Left ventricle myocardium superior (tissue), 1 donor: ENCODE data around the gene RASL12. TPM values are rescaled to one million over a fixed set of nuclear protein-coding genes. Genes with fewer than 3 reads are reported as not detected.
"Not testable (repeated sequence)": the region's sequence is repeated elsewhere in the genome, so short reads cannot be mapped to it uniquely, and the experiment has no call there.

Experiments
- ATAC-seq: fragments of 200-7000 bp; cut with Tn5 transposase; one replicate; pipeline ENCODE4 v1.9.1; 2020; ENCODE audit warnings: mild to moderate bottlenecking, moderate library complexity
- DNase-seq: peaks from one replicate; pipeline ENCODE4 v3.0.0-alpha.2; 2020
- intact Hi-C: fragments of 100-400 bp; cut with micrococcal nuclease; formaldehyde crosslinking; loops from one replicate; pipeline ENCODE4 v1.11.0; 2022
- total RNA-seq: library from RNA; stranded (reverse); fragmentation: NEBNext Ultra II Directional; extraction: Animal tissue kit (Norgen Biotek cat#: 25700); gene quantifications from one replicate; pipeline ENCODE4 v1.2.1, GENCODE V29; 2021
- donor health status: DM: no; HTN: yes; CAD: no; lungs with severe emphysema.

RASL12 gene
- total RNA-seq, 1 donor from 2014 or later, result 18.9 TPM

DNA sequence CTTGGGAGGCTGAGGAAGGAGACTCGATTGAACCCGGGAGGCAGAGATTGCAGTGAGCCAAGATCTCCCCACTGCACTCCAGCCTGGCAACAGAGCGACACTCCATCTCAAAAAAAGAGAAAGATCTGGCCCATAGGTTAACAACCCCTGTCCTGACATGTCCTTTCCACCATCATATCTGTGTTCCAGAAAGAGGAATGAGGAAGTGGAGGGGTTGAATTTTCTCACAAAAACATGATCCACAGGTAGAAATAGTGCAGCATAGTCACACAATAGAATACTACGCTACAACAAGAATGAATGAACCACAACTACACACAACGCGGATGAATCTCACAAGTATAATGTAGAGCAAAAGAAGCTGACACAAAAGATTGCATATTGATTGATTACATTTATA lies 27.3 kb downstream of the RASL12 start:
- ATAC-seq (no peak), DNase-seq (no peak)
- intact Hi-C loops, result no loop called here

DNA sequence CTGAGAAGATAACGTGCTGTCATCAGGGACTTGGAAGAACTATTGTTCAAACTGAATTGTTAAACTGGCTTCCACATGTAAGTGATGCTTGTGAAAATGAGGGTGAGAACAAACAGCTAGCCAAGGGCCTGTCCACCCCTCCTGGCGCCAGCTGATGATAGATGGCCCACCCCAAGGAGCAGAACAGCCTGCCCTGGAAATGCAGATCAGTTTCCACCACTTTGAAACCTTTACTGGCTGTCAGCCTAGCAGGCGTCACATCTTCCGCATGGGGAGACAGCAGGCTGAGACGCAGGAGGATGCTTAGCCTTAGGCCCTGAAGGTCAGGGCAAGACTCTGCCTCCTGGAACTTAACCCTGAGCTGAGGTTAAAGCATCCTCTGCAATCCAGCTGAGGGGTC lies 29.0 kb downstream of the RASL12 start:
- intact Hi-C loops, result no loop called here
- ATAC-seq (no peak), DNase-seq (no peak)

DNA sequence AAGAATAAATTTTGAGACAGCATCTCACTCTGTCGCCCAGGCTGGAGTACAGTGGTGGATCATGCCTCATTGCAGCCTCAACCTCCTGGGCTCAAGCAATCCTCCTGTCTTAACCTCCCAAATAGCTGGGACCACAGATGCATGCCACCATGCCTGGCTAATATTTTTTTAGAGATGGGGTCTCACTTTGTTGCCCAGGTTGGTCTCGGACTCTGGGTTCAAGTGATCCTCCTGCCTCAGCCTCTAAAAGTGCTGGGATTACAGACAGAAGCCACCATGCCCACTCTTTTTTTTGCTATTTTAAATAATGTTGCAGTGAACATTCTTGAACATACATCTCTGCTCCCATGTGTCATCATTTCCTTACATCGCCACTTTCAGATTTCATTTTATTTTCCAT lies 29.4 kb downstream of the RASL12 start:
- DNase-seq, result no peak
- ATAC-seq, result no peak
- intact Hi-C loops, result no loop called here

DNA sequence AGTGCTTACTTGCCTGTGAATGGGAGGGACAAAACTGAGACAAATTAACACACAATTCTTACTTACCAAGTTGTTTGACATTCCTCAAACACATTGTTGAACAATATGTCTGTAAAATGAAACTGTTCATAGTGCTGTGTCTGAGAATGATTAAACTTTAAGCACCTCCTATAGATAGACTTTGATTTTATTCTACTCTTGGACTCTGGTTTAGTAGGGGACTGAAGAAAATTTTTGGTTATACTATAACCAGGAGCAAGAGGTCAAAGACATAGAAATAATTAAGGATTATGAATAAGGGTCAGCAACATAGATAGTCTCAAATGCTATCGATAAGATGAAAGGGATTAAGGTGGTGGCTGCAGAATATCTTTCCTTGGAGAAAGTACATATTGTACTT lies 30.5 kb downstream of the RASL12 start:
- intact Hi-C loops, result no loop called here
- DNase-seq (no peak), ATAC-seq (no peak)

DNA sequence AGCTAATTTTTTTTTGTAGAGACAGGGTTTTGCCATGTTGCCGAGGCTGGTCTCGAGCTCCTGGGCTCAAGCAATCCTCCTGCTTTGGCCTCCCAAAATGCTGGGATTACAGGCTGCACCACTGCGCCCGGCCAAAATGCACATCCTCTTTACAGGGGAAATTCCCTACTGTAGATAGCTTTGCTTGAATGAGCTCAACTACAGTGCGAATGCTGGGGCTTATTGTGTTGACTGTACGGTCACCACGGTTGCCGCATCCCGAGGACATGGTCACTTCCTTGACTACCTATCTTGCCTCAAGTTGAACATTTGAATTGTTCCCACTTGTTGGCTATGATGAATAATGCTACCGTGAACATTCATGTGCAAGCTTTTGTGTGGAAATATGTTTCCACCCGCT lies 33.1 kb downstream of the RASL12 start:
- DNase-seq, result no peak
- no peak for ATAC-seq
- intact Hi-C loops, result no loop called here

DNA sequence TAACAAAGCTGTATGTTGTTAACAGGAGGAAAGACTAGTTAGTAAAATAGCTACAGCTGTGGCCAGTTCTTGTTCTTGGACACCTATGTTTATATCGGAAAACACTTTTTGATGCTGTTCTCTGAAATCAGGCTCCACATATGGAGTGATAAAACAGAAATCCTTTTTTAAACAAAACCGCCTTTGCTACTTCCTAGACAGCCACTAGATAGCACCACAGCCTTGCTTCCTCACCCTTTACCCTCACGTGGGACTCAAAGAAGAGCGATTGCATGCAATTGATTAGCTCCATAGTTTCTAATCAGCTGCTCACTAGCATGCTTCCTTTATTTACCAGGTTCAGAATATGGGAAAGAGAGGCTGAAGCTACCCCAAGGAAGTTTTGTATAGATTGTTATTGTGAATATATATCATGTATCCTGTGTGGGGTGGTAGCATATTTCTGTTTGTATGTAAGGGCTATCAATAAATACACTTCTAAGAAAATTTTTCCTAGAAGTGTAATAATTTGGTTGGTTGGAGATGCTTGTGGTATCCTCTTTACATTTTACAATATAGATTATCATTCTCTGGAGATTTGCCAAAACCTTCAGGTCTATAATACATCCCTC lies 34.0 kb downstream of the RASL12 start:
- DNase-seq (no peak), ATAC-seq (no peak)
- intact Hi-C loops, result no loop called here

DNA sequence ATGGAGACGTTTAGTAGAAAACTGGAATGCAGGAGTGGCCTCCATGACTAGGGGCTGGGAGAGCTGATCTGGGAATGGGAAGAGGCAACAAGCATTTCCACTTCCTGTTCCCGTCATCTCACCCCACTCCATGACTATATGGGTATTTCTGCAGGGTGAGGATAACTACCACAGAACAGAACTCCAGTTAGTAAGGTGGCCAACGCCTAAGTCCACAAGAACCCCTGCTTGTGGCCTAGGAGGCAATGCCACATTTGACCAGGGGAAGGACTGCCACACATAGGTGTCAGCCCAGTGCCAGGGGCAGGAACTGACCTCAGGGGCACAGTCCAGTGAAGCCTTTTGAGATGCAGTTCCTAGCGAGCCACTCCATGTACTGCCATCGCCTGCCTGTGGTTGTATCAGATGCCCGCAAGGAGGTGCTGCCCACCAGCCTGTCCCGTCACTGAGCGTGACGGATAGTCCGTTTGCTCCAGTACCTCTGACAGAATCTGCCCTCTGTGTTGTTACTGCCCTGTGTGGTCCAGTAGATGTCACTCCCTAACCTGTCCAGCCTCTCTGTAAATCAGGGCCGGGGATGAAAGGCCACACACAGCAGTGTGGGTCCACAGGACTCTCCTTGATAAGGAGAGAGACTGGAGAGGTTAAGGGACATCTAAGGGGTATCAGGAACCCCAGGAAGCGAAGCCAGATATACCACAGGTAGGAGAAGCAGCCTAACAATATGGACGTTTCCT lies 34.8 kb downstream of the RASL12 start:
- ATAC-seq (peak; percentile 69), DNase-seq (peak; percentile 70)
- intact Hi-C loops, result no loop called here

DNA sequence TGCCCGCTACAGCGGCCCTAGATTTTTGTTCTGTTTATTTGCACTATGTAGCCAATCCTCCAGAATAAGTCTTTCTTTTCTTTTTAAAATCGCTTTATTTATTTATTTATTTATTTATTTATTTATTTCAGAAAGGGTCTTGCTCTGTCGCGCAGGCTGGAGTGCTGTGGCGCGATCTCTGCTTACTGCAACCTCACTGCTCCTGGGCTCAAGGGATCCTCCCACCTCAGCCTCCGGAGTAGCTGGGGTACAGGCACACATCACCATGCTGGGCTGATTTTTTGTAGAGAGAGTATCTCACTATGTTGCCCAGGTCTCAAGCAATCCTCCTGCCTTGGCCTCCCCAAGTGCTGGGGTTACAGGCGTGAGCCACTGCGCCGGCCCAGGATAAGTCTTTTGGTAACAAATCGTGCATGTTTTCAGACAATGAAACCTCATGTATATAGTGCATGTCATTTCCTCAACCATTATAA lies 38.0 kb downstream of the RASL12 start:
- ATAC-seq, result no peak
- intact Hi-C loops, result no loop called here
- no peak for DNase-seq

DNA sequence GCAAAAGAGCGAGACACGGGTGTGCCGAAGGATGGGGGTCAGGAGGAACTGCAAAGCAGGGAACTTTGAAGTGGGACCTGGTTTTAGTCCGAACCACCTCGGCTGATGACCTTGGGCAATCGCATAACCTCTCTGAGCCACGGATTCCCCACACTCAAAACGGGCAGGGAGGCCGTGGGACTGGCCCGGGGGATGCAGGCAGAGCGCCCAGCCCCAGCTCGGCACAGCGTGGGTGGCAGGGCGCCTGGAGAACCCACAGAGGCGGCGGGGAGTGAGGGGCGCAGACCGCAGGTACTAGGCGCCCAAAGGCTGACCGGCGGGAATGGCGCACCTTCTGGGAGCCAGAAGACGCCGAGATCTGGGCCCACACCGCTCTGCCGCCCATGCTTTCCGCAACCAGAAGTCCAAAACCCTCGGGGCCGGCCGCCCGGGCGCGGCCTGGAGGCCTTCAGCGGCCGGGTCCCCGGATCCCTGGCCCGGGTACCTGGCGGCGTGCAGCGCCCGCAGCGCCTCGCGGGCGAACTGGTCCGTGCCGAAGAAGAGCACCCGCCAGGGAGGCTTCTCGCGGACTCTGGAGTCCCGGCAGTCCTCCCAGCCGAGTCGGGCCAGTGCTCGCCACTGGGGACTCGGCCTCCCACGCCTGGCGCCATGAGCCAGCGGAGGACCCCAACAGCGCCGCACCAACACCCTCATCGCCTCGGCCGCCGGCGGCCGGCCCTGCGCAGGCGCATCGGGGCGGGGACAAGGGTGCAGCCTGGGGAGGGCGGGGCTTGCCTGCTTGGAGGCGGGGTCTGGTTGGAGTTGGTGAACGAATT lies 38.7 kb downstream of the RASL12 start, which contains the start of gene MTFMT:
Gene MTFMT (minus strand): TSS at position 719 of the 815 bp plus-strand sequence. CDS start 26 bp downstream, at position 693.
- ATAC-seq (peak; percentile 96), DNase-seq (peak; percentile 97)
- intact Hi-C loops, result no loop called here

DNA sequence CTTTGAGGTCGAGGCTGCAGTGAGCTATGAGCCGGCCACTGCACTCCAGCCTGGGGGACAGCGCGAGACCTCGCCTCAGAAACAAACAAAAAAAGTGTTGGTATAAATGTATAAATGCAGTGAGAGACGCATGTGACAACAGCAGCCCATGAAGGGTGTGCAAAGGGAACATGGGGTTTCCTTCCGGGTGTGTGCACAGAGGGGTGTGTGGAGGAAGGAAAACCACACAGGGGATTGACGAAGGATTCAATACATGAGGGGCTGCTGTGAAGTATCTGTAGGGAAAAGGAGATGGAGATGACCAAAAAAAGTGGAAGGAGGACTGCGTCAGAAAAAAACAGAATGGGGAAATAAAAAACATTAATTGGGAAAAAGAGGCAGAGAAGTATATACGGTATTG lies 39.5 kb downstream of the RASL12 start:
- ATAC-seq (no peak), DNase-seq (no peak)
- intact Hi-C loops, result no loop called here

DNA sequence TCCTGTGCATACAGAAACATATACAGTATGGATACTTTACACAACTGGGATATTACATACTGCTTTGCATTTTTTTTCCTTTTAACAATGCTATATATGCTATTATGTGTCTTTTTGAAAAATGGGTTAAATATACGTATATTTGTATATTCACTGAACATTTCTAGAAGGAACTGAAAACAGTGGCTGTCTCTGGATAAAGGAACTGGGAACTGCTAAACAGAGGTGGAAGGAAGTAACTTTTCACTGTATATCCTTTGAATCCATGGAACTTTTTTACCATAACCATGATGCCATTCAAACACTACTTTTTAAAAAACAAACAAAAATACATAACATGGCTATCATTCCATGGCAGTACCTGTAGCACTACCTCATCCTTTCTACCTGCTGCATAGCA lies 40.2 kb downstream of the RASL12 start:
- DNase-seq, result no peak
- intact Hi-C loops, result no loop called here
- no peak for ATAC-seq

DNA sequence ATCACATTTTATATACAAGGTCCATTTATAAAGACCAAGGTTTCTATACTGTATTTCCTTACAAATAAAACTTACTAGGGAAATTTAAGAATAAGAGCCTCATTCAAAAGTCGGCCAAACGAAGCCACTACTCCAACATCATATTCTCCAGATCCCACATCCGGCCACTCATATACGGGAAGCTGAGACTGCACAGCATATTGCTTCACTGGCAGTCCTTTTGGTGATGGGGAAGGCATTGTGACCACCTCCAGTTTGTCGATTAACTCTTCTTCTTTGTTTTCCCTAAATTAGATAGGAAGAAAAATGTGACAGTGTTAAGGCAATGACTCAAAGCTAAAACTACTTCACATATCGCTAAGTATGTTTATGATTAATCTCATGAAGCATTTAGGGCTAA lies 41.0 kb downstream of the RASL12 start:
- ATAC-seq, result no peak
- intact Hi-C loops, result no loop called here

DNA sequence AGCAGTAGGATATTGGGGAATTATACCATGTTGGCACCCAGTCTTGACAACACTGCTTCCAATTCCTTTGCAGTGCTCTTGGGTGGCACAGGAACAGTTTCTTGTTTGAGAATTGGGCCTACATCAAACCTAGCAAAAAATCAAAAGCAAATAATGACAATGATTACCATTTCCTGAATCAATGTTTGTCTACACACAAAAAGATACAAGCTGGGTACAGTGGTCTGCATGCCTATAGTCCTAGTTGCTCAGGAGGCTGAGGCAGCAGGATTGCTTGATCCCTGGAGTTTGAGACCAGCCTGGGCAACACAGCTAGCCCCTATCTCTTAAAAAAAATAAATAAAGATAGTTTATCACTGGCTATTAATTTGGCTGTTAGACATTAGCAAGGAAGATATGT lies 46.3 kb downstream of the RASL12 start:
- DNase-seq (no peak), ATAC-seq (no peak)
- intact Hi-C loops, result no loop called here

More for the DNA sequence above, 41.0 kb downstream of the RASL12 start:
- DNase-seq, result no peak

DNA sequence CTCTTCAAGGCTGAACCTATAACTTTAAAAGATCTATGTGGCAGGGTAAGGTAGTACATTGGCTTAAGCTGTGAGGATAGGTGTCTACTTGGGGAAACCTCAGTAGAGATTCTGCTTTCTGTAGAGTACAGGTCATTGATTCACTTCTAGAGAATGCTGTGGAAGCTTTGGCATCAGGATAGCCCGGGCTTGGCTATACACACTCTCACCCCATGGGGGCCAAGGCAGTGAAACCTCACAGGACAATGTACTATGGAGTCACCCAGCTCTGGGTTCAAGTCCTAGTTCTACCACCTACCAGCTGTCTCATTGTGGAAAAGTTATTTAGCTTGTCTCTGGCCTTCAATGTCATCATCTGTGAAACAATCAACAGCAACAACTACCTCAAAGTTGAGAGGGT lies 47.4 kb downstream of the RASL12 start:
- DNase-seq, result no peak
- intact Hi-C loops, result no loop called here
- ATAC-seq, result no peak

DNA sequence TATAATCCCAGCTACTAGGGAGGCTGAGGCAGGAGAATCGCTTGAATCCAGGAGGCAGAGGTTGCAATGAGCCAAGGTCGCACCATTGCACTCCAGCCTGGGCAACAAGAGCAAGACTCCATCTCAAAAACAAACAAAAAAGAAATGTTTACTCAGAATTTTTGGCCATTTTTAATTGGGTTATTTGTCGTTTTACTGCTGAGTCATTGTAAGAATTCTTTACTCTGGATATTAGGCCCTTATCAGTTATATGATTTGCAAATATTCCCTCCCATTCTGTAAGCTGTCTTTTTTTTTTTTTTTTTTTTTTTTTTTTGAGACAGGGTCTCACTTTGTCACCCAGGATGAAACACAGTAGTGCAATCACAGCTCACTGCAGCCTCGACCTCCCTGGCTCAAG lies 56.6 kb downstream of the RASL12 start:
- intact Hi-C loops, ATAC-seq, DNase-seq: not testable (repeated sequence)

DNA sequence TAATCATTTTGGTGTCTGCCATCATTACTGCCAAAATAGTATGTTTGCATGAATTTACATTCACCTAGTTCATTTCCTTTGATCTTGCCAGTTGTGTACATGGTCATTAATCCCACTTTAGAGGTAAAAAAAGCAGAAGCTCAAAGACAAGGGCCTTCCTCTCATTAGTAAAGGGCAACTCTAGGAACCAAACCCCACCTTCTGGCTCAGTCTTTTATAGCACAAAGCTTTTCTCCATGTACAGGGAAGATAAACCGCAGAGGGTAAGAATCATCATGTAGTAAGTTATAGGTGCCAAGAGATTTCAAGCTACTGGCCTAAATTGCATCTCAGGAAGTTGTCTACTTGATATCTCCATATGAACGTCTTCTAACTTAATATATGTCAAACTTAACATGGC lies 58.8 kb downstream of the RASL12 start:
- DNase-seq (no peak), ATAC-seq (no peak)
- intact Hi-C loops, result no loop called here

DNA sequence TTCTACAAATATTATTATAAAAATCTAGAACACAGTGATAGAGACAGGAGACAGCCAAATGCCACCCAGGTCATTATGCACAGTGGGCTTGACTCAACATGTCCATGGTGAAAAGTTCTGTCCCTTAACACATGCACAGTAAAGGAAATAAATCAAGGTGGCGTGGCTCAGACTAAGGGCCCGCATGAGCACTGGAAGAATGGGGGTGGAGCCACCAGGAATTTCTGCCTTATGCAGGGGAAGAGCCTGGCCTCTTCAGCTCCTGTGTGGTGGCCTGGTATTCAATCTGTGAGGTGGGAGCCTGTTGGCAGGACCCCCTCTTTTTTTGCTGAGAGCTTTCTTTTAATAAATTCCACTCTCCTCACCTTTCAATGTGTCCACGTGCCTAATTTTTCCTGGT lies 60.9 kb downstream of the RASL12 start:
- intact Hi-C loops, result no loop called here
- ATAC-seq (no peak), DNase-seq (no peak)

DNA sequence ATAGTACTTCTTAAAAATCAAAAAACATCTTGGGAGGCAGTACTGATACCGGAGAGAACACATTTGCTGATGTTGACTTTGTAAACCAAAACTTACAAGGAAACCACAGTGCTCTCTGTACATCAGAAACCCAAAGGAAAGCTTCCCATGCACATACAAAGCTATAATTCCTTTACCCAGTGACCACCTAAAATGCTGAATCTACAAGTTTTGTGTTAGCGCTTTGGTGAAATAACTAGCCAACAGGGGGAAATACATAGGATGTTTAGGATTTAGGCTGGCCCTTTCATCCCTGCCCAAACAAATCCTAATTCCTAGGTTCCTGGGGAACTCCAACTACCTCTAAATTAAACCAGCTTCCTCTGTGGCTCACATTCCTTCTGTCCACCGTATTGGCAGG lies 62.8 kb downstream of the RASL12 start:
- DNase-seq, result no peak
- intact Hi-C loops, result no loop called here
- ATAC-seq, result no peak
